Smooth muscle cell (in vitro differentiated cells): ENCODE results near the gene PELI1. TPM values are rescaled to one million over a fixed set of nuclear protein-coding genes. Genes with fewer than 3 reads are reported as not detected.
A peak's percentile ranks its signal among the peaks of the same experiment; 100 is the strongest.

Experiments used
- DNase-seq: peaks from one replicate; lab custom pipeline; 2025; ENCODE audit not compliant: unreplicated experiment; lab: John Stamatoyannopoulos, UW
- H2AFZ ChIP-seq: fragments of 200-600 bp; sonication (generic); 2 replicates; pipeline ENCODE4 v1.6.0; 2016; ENCODE audit warnings: antibody characterized with exemption, low read depth, mild to moderate bottlenecking
- H3F3A ChIP-seq: fragments of 200-600 bp; sonication (generic); 2 replicates; pipeline ENCODE4 v1.6.0; 2017; ENCODE audit warnings: antibody characterized with exemption, low read depth
- H3K27ac ChIP-seq: fragments of 200-600 bp; sonication (generic); 2 replicates; pipeline ENCODE4 v1.5.1; 2016; ENCODE audit warnings: low read depth, mild to moderate bottlenecking
- H3K27me3 ChIP-seq: fragments of 200-600 bp; sonication (generic); 2 replicates; pipeline ENCODE4 v1.6.1; 2016; ENCODE audit warnings: low read depth, mild to moderate bottlenecking
- H3K36me3 ChIP-seq: fragments of 200-600 bp; sonication (generic); 2 replicates; pipeline ENCODE4 v1.5.1; 2016; ENCODE audit warnings: low read depth
- H3K4me1 ChIP-seq: fragments of 200-600 bp; sonication (generic); 2 replicates; pipeline ENCODE4 v1.5.1; 2016; ENCODE audit warnings: low read depth
- H3K4me2 ChIP-seq: fragments of 200-600 bp; sonication (generic); 2 replicates; pipeline ENCODE4 v1.6.0; 2016; ENCODE audit warnings: mild to moderate bottlenecking
- H3K4me3 ChIP-seq: fragments of 200-600 bp; sonication (generic); 2 replicates; pipeline ENCODE4 v1.5.1; 2016; ENCODE audit warnings: mild to moderate bottlenecking
- H3K79me2 ChIP-seq: fragments of 200-600 bp; sonication (generic); 2 replicates; pipeline ENCODE4 v1.6.0; 2016; ENCODE audit warnings: low read depth, mild to moderate bottlenecking
- H3K9ac ChIP-seq: fragments of 200-600 bp; sonication (generic); 2 replicates; pipeline ENCODE4 v1.6.0; 2016; ENCODE audit warnings: low read depth
- H3K9me3 ChIP-seq: fragments of 200-600 bp; sonication (generic); replicated peaks from 2 replicates; pipeline ENCODE4 v1.5.1; 2016; ENCODE audit warnings: low read depth
- H4K20me1 ChIP-seq: fragments of 200-600 bp; sonication (generic); 2 replicates; pipeline ENCODE4 v1.6.0; 2016; ENCODE audit warnings: low read depth
- CTCF ChIP-seq: fragments of 200-600 bp; sonication (generic); IDR thresholded peaks from 2 replicates; pipeline ENCODE4 v1.5.1; 2017; ENCODE audit warnings: borderline replicate concordance, mild to moderate bottlenecking, antibody characterized with exemption; ENCODE audit not compliant: insufficient read depth, poor library complexity, severe bottlenecking
- WGBS: methylation state at CpG from one replicate; pipeline ENCODE4 v1.1.7; 2016; ENCODE audit warnings: low lambda C conversion rate; 5-methylcytosine and 5-hydroxymethylcytosine counted together
- polyA plus RNA-seq: library from polyadenylated mRNA; unstranded; fragments of >200 nt; fragmentation: Nextera tagmentation; extraction: Ambion mirVana; gene quantifications from 2 replicates; pipeline ENCODE4 v1.2.1, GENCODE V29; 2016
- total RNA-seq: library from RNA; depleted of rRNA; stranded (reverse); fragments of >200 nt; gene quantifications from 2 replicates; pipeline ENCODE4 v1.2.3, GENCODE V29; 2014

Gene PELI1
- total and polyA plus RNA-seq, 2 experiments from 2014 or later: 16.2 to 61.0 TPM

GRCh38 chr2:64133354-64133753, 10.9 kb downstream of the PELI1 start:
- peak overlapping the region; percentile 93 for H3K27ac ChIP-seq
- peaks cover 8% of the 10 kb centered on the region for H3F3A ChIP-seq
- peaks cover 14% of the 10 kb centered on the region for H4K20me1 ChIP-seq
- peak overlapping the region; percentile 3 for H3K9ac ChIP-seq
- H3K9me3 ChIP-seq: no peaks in the 10 kb centered on the region
- H3K36me3 ChIP-seq: no peaks in the 10 kb centered on the region
- peaks cover 85% of the 10 kb centered on the region for H3K79me2 ChIP-seq
- no peak overlapping the region for H3K4me2 ChIP-seq
- WGBS: 72% methylated on average over 1 of the region's 1 CpG
- H3K4me1 ChIP-seq: peaks cover 33% of the 10 kb centered on the region
- no peak for TF ChIP-seq CTCF
- DNase-seq: no peak
- H3K4me3 ChIP-seq: no peak overlapping the region
- no peaks in the 10 kb centered on the region for H3K27me3 ChIP-seq
- no peak overlapping the region for H2AFZ ChIP-seq

GRCh38 chr2:64130333-64130732, 13.9 kb downstream of the PELI1 start:
- WGBS: 96% methylated on average over 2 of the region's 2 CpGs
- no peak overlapping the region for H3K9ac ChIP-seq
- H3F3A ChIP-seq: peaks cover 8% of the 10 kb centered on the region
- no peaks in the 10 kb centered on the region for H3K27me3 ChIP-seq
- peaks cover 17% of the 10 kb centered on the region for H3K4me1 ChIP-seq
- H3K4me3 ChIP-seq: no peak overlapping the region
- DNase-seq: no peak
- no peak for TF ChIP-seq CTCF
- peaks cover 85% of the 10 kb centered on the region for H3K79me2 ChIP-seq
- no peak overlapping the region for H2AFZ ChIP-seq
- no peaks in the 10 kb centered on the region for H3K9me3 ChIP-seq
- no peaks in the 10 kb centered on the region for H3K36me3 ChIP-seq
- H4K20me1 ChIP-seq: peaks cover 21% of the 10 kb centered on the region
- H3K27ac ChIP-seq: peak overlapping the region; percentile 10
- H3K4me2 ChIP-seq: no peak overlapping the region

DNA sequence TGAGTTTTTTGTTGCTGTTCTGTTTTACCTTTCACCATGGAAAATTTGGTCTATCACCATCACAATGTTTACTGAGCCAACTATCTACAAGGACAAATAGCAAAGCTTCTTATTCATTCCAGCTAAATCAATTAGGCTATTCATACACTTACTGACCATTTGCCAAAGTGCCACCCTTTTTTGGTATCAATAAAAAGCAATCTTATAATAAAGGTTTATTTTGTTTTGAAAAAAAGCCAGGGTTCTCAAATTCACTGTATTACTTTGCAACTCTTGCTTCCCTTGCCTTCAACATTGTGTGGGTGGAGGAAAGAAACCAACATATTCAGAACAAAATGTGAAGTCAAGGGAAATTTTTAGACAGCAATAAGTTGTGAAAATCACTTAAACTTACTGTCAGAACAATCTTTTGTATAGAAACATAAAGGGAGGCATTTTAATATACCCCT, 15.3 kb downstream of the PELI1 start:
- no peaks in the 10 kb centered on the region for H3F3A ChIP-seq
- peaks cover 89% of the 10 kb centered on the region for H3K79me2 ChIP-seq
- no peak overlapping the region for H3K9ac ChIP-seq
- DNase-seq: no peak
- peaks cover 31% of the 10 kb centered on the region for H4K20me1 ChIP-seq
- no peak overlapping the region for H3K4me3 ChIP-seq
- no peaks in the 10 kb centered on the region for H3K9me3 ChIP-seq
- no peaks in the 10 kb centered on the region for H3K36me3 ChIP-seq
- peak overlapping the region; percentile 30 for H3K4me2 ChIP-seq
- no peak overlapping the region for H2AFZ ChIP-seq
- H3K4me1 ChIP-seq: peaks cover 9% of the 10 kb centered on the region
- H3K27ac ChIP-seq: no peak overlapping the region
- no peaks in the 10 kb centered on the region for H3K27me3 ChIP-seq
- no peak for TF ChIP-seq CTCF

DNA sequence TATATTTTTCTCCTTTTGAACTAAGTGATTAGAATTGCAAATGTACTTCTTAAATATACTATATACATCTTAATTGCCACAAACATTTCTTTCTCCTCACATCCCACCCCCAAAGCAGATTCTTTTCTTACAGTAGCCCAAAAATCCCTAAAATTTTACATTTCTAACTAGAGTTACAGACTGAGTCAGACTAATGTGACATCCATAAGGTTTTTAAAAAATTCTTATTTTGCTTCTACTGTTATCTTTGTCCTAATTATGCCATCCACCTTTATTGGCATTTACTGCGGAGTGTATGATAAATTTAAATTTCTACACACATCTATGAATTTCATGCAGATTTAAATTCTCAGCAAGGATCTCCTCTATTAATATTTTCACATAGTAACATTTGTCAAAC, 15.8 kb downstream of the PELI1 start:
- Histone ChIP-seq H3K4me1 (peaks cover 9% of the 10 kb centered on the region), H3K4me2 (no peak overlapping the region), H3F3A (no peaks in the 10 kb centered on the region), H3K4me3 (no peak overlapping the region), H3K36me3 (no peaks in the 10 kb centered on the region), H4K20me1 (peaks cover 36% of the 10 kb centered on the region), H3K27ac (no peak overlapping the region), H3K79me2 (peaks cover 95% of the 10 kb centered on the region), H2AFZ (no peak overlapping the region), H3K27me3 (no peaks in the 10 kb centered on the region), H3K9me3 (no peaks in the 10 kb centered on the region), H3K9ac (no peak overlapping the region)
- 92% methylated on average over 1 of the region's 1 CpG for WGBS
- no peak for DNase-seq
- no peak for TF ChIP-seq CTCF
